Mammary epithelial cell (primary cell): ENCODE measurements around the gene UCHL3.

Source experiments
- EZH2 ChIP-seq: IDR thresholded peaks from 2 replicates; pipeline ENCODE4 v1.6.1; 2012; ENCODE audit warnings: low read length, inconsistent platforms, borderline replicate concordance
- TF ChIP-seq, protein P1 (sequence below), 2 donors: IDR thresholded peaks in 1 of 2; conservative IDR thresholded peaks in 1 of 2; 2 replicates each; pipeline ENCODE4 v1.5.1; 2011 to 2012; ENCODE audit warnings: inconsistent platforms in 2 of 2, low read length in 2 of 2, mild to moderate bottlenecking in 2 of 2, control low read depth in 1 of 2, low read depth in 1 of 2; ENCODE audit not compliant: insufficient read depth in 1 of 2; ENCODE audit errors: extremely low read depth in 1 of 2

DNA sequence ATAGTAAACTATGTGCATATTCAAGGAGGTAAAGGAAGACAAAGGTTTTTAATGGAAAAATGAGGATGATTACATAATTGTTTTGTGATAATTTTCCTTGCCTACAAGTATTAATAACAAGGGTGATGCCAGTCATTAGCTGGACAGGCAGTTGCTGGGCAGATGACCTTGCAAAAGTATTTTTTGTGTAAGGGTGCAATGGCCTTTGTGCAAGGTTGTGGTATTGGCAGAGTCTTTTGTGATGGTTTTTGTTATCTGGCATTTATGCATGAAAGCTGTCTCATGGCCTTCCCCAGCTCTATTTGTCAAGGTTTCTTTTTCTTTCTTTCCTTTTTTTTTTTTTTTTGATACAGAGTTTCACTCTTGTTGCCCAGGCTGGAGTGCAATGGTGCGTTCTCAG is 7.6 kb upstream of the UCHL3 start:
- TF ChIP-seq, protein P1, sequence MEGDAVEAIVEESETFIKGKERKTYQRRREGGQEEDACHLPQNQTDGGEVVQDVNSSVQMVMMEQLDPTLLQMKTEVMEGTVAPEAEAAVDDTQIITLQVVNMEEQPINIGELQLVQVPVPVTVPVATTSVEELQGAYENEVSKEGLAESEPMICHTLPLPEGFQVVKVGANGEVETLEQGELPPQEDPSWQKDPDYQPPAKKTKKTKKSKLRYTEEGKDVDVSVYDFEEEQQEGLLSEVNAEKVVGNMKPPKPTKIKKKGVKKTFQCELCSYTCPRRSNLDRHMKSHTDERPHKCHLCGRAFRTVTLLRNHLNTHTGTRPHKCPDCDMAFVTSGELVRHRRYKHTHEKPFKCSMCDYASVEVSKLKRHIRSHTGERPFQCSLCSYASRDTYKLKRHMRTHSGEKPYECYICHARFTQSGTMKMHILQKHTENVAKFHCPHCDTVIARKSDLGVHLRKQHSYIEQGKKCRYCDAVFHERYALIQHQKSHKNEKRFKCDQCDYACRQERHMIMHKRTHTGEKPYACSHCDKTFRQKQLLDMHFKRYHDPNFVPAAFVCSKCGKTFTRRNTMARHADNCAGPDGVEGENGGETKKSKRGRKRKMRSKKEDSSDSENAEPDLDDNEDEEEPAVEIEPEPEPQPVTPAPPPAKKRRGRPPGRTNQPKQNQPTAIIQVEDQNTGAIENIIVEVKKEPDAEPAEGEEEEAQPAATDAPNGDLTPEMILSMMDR (conservative IDR thresholded peaks at IDR 0.05 in 1 of 2, IDR thresholded peaks at IDR 0.05 in 1 of 2; ENCODE audit: extremely low read depth in 1 of 2, insufficient read depth in 1 of 2, low read depth in 1 of 2, low read length in 2 of 2) = no peak
- TF ChIP-seq EZH2 = no peak
